GM18502 (cell line): ENCODE measurements around the gene RBM33.

Experiments
- ATAC-seq: cut with Tn5 transposase; IDR thresholded peaks from one replicate; pipeline ENCODE4 v1.9.1; 2021; ENCODE audit warnings: mild to moderate bottlenecking; ENCODE audit not compliant: unreplicated experiment, poor library complexity

RBM33 gene

GRCh38 chr7:155715111-155715805 is 70.8 kb downstream of the RBM33 start:
- ATAC-seq, result no peak

DNA sequence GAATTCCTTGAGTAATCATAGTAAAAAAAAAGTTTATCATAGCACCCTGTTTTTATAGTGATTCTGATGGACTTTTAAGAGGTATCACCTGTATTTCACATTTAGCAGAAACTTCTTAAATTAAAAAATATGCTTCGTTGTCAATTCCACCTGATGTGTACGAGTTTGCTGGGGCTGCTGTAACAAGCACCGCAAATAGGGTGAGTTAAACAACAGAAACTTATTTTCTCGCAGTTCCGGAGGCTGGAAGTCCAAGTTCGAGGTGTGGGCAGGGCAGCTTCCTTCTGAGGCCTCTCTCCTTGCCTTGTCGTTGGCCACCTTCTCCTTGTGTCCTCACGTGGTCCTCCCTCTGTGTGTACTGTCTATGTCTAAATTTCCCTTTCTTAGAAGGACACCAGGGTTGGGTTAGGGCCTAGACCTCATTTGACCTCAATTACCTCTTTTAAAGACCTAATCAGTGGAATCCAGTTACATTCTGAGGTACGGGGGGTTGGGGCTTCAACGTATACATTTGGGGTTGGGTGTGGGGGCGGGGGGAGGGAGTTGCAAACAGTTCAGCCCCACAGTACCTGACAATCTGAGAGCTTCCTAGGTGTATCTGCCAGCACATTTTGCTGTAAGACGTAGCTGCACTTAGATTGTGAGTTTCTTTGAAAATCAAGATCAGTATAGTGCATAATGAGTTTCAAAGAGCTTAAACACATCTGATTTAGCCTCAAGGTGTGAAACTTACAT is 72.7 kb downstream of the RBM33 start:
- ATAC-seq, result no peak

DNA sequence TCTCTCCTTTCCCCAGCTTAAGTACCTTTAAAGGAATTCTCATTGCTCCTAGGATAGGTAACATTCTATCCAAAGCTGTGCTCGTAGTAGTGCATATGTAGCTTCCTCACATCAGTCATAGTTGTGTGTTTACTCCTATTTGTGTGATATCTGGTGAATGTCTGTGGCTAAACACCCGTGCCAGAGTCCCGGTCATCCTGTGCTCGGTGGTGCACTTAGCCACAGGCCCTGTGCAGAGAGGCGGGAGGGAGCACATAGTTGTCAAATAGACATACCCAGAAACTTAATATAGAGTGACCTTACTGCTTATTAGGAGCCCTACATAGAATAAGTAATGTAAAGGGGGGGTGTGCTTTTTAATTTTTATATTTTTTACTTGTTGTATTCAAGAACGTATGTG is 76.6 kb downstream of the RBM33 start:
- ATAC-seq, result no peak

- peak; percentile 46 for ATAC-seq
These were observed 77.7 kb downstream of the RBM33 start for GRCh38 chr7:155722118-155722517.

DNA sequence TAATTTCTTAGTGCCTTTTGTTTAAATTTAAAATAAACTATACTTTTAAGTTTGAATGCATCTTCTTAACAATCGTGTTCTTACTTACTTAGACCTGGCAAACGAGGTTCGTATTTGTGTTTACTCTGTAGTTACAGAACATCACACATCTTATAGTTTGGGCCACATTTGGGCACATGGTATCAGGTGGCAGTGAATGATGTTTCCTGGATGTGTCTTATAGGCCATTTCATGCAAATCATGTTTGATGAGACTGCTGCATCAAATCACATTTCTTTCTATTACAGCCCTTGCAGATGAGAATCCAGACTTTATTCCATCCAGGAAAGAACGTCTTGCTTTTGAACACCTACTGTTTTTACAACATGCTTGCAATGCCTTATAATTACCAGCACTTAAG is 78.5 kb downstream of the RBM33 start:
- no peak for ATAC-seq

GRCh38 chr7:155724327-155725005 is 80.0 kb downstream of the RBM33 start:
- ATAC-seq, result peak; percentile 71

- ATAC-seq, result peak; percentile 15
These were observed 80.5 kb downstream of the RBM33 start for GRCh38 chr7:155725006-155725355.

- no peak for ATAC-seq
These were observed 83.2 kb downstream of the RBM33 start for GRCh38 chr7:155727616-155728015.

DNA sequence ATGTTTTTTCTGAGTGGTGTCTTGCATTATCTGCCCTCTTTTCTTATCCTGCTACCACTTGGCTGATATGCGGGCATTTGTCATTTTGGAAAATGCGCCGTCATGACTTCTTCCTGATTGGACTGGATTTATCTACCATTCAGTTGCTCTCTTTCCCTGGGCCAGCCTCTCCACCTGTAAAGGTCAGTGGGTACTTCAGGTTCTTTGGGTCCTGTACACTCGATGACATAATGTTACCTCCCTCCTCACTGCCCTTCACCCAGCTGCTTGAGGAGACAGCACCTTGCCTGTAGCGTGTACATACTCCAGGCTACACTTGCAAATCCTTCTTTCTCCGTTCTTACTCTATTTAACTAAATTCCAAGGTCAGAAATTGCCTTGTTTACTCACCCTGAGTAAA is 83.7 kb downstream of the RBM33 start:
- no peak for ATAC-seq

DNA sequence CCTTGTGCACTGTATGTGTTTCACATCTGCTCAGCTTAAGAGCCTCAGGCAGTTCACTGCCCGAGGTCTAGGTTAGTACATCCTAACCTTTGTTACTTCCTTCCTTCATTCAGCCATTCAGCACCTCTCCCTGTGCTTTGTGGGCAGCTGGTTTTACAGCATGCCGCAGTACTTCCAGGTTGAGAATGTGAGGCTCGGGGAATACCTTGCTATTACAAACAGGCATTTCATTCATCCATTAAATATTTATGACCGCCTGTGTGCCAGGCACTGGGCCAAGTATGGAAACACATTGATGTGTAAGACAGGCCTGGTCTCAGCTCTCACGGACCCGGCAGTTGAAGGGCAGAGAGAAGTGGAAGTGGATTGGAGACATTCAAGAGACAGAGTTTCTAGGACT is 85.4 kb downstream of the RBM33 start:
- ATAC-seq, result no peak

GRCh38 chr7:155731380-155731779 is 86.9 kb downstream of the RBM33 start:
- no peak for ATAC-seq

DNA sequence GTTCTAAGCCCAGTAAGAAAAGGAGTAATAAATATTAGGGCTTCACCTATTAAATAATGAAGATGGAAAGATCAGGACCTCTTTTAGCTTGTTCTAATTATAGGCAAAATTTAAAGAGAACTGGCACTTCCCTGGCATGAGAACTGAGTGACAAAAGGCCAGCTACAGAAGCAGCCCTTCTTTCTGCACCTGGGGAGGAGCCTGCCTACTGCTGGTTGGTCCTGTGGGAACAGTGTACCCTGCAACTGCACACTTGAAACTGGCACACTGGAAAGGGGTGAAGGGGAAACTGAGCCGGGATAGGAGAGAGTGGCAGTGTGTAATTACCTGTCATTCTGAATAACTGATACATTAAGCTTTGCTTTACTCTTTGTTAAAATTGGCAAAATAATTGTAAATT is 87.4 kb downstream of the RBM33 start:
- no peak for ATAC-seq

DNA sequence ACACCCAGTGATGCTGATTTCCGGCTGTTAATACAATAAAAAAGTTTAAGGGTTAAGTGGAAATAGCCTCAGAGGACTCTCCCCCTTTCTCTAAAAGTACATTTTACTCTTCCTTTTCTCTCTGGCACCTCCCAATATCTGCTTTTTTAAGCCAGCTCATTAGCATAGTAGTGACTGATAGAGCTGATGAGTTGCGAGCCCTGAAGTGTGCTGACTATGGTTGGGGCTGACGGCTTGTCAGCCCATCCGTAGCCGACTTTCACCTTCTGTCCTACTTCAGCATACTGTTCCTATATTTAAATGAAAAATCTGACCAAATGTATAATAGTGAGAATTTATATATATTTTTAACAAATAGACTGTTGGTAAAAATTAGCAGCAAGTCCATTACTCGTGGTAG is 87.8 kb downstream of the RBM33 start:
- ATAC-seq, result peak; percentile 70

- no peak for ATAC-seq
These were observed 89.4 kb downstream of the RBM33 start for GRCh38 chr7:155733582-155734444.

GRCh38 chr7:155734445-155734809 is 90.0 kb downstream of the RBM33 start:
- ATAC-seq, result no peak

DNA sequence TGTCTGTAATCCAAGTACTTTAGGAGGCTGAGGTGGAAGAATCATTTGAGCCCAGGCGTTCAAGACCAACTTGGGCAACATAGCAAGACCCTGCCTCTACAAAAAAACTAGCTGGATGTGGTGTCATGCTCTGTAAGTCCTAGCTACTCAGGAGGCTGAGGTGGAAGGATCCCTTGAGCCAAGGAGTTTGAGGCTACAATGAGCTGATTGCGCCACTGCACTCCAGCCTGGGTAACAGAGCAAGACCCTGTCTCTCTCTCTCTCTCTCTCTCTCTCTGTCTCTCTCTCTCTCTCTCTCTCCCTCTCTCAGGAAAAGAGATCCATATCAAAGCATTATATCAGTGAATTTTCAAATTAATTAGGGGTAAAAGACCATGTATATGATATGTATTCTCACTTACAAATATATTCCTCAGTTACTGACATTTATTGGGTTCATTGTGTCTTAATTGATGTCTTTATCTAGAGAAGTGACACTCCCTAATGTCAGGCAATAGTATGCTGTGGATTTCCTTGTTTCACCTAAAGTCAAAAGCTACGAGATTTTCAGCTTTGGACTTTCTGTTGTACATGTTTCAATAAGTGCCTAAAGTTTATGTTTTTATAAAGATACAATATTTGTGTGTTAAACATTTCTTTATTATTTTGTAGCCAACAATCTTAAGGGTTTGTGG is 91.1 kb downstream of the RBM33 start:
- no peak for ATAC-seq

DNA sequence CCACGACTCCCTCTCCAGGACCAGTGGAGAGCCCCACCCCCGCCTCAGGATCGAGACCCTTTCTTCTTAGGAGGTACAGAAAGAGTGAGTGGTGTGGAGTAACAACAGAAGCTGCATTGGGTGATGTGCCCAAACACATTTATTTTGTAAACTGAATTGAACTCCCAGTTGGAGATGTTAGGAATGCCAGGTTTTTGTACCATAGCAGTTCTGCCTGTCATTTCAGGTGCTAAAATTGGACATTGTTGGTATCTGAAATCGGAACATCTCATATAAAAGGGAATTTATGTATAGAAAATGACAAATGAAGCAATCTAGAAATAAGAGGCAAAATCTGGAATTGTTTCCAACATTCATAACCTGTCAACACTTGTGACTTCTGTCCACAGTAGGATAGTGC is 93.1 kb downstream of the RBM33 start:
- ATAC-seq, result no peak

- no peak for ATAC-seq
These were observed 93.6 kb downstream of the RBM33 start for GRCh38 chr7:155738104-155738503.

DNA sequence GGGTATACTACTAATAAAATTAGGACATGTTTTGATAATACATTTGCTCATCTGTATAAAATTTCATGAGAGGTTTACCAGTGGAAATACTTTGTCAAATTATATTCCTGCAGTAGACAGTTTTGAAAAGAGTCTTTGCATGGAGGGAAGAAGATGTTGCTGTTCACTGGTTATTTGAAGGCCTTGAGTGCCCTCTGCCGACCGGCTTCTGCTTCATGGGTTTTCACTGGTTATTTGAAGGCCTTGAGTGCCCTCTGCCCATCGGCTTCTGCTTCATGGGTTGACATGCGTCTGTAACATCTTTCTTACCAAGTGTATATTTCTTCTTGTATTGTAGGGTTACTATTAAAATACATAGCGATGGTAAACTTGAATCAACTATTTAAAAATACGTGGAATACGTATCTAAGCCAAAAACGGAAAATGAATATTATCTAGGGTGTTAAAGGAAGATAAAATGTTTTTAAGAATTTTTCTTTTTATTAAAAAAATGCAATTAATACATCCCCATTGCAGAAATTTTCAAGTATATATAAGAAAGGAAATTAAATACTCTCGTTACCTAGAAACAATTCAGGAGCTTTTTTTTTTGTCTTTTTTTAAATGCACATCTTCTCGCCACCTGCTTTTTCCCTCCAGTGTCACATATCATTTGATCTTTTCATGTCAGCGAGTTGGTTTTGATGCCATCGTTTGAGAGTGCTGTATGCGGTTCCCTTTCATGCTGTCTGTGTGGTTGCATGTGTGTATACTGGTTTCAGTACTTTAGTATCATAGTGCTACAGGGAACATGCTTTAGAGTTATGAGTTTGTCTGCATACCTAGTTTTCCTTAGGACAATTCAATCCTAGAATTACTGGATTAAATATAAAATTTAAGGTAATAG is 94.4 kb downstream of the RBM33 start:
- ATAC-seq, result peak; percentile 58
